K562 treated with DMSO at 1 percent for 24 hours (cell line): Measurements from ENCODE around the gene RHPN2. TPM values are rescaled to one million over a fixed set of nuclear protein-coding genes. Genes with fewer than 3 reads are reported as not detected.

ENCODE experiments used
- total RNA-seq: library from RNA; unstranded; fragments of 300-600 nt; gene quantifications from 2 replicates; pipeline ENCODE4 v1.2.3, GENCODE V29; 2022; ENCODE audit warnings: low read depth; ENCODE audit not compliant: insufficient read depth

The RHPN2 gene
- total RNA-seq: 6.0 and 7.2 TPM in 2 replicates

DNA sequence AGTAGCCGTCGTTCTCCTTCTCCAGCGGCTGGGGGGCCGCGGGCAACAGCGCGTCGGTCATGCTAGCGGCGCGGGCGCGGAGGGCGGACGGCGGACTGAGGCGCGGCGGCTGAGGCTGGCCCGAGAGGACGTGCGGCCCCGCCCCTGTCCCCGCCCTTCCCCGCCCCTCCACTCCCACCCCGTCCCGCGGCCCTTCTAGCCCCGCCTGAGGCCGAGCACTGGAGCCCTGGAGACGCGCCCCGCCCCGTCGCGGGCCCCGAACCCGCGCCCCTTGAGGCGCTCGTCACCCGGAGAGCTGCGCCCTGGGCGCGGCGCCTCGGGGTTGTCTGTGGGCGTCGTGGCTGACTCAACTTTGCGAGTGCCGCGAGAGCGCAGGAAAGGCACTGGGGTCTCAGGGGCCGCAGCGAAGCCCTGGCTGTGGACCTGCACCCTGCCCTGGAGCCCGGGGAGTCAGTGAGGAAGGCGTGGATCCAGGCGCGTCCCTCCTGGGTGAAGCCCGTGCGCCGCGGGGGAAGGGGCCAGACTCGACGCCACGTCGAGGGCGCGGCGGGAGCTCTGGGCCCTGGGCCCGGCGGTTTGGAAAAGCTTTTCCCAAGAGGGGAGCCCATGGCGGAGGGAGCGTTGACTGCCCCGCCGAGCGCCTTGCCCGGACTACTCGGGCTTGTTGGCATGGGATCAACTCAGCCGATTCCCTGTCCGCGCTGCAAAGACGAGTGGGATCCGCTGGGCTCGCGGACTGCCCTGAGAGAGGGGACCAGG lies at the start of gene RHPN2:
TSS of gene RHPN2 (minus strand) at position 97 of the 759 bp plus-strand sequence. CDS start at position 61, 36 bp downstream.

DNA sequence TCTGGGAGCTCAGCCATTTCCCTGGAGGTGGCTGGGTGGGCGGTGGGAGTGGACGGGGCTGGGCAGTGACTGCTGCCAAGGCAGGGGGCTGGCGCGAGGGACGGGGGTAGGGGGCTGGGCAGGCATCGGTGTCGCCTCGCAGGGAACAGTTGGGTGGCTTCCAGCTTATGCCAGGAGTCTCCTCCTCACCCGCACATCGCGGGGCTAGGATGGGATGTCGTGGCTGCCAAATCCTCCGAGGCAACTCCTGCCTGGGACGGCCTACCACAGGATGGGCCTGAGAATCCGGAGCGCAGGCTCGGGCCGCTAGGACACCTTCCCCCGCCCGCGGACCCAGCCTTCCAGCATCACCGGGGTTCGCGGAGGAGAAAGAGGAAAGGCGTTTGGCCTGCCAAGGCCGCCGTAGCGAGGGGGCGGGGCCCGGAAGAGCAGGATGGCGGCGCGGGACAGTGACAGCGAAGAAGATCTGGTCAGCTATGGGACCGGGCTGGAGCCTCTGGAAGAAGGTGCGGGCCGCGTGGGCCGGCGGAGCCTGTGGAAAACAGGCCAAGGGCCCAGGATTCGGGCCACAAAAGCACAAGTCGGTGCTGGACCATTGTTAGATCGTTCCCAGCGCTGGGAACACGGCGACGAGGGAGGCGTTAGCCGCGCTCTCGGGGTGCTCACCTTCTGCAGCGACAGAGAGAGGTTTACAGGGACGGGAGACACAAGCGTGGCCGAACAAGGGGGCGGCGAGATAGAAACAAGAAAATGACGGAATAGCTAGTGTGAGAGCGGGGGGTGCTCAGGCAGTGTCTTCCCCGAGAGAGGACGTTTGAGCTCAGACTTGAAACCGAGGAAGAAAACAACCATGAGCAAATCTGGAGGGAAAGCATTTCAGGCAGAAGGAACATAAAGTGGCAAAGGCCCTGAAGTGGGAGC lies 16.3 kb upstream of the RHPN2 start, which contains the start of gene GPATCH1:
TSS of gene GPATCH1 (plus strand) at position 421 of the 921 bp plus-strand sequence. CDS start at position 434, 13 bp downstream.

GRCh38 chr19:32971715-32972540 lies 92.8 kb downstream of the RHPN2 start, which contains the start of the genes CEP89 and FAAP24:
TSS of gene CEP89 (minus strand) at chr19:32971958. CDS start at chr19:32971874, 84 bp downstream.
TSS of gene FAAP24 (plus strand) at chr19:32972242. CDS start at chr19:32973197, 955 bp downstream.

Other genes with a start within 250 kb of the RHPN2 start
- not detected in 2 replicates for gene SLC7A9, start 195.1 kb downstream of the RHPN2 start, total RNA-seq
- 12.1 and 14.4 TPM in 2 replicates for gene CEP89, start 92.9 kb downstream of the RHPN2 start, total RNA-seq
- gene FAAP24, start 92.6 kb downstream of the RHPN2 start, total RNA-seq: 7.7 and 12.1 TPM in 2 replicates
- gene GPATCH1, start 16.3 kb upstream of the RHPN2 start, total RNA-seq: 5.1 and 6.7 TPM in 2 replicates
- 0.49 TPM in 1 of 2 replicates, not detected in the other for gene WDR88, start 67.2 kb upstream of the RHPN2 start, total RNA-seq
- not detected in 2 replicates for gene LRP3, start 129.4 kb upstream of the RHPN2 start, total RNA-seq
- not detected in 2 replicates for gene SLC7A10, start 161.0 kb upstream of the RHPN2 start, total RNA-seq
- 2.0 and 3.5 TPM in 2 replicates for gene CEBPA, start 237.6 kb upstream of the RHPN2 start, total RNA-seq